SKM-1 treated with dmso at 0.1 percent for 144 hours (cell line): ENCODE results near the gene ASPM.
"Not testable (repeated sequence)": the region's sequence is repeated elsewhere in the genome, so short reads cannot be mapped to it uniquely, and the experiment has no call there.

Experiments
- DNase-seq: peaks from one replicate; lab custom pipeline; 2025; ENCODE audit not compliant: unreplicated experiment; lab: John Stamatoyannopoulos, UW

The ASPM gene

GRCh38 chr1:197145446-197146024 is 934 bp downstream of the ASPM start:
- no peak for DNase-seq

GRCh38 chr1:197144570-197145325 is 1.7 kb downstream of the ASPM start:
- no peak for DNase-seq

- DNase-seq: no peak
Observed at GRCh38 chr1:197143276-197143675, 3.2 kb downstream of the ASPM start.

- DNase-seq: no peak
Observed at GRCh38 chr1:197141575-197141974, 4.9 kb downstream of the ASPM start.

- no peak for DNase-seq
Observed at GRCh38 chr1:197140121-197140520, 6.3 kb downstream of the ASPM start.

- no peak for DNase-seq
Observed at GRCh38 chr1:197139169-197139568, 7.3 kb downstream of the ASPM start.

GRCh38 chr1:197137322-197137721 is 9.1 kb downstream of the ASPM start:
- no peak for DNase-seq

GRCh38 chr1:197130677-197131304 is 15.7 kb downstream of the ASPM start:
- no peak for DNase-seq

GRCh38 chr1:197129698-197130097 is 16.8 kb downstream of the ASPM start:
- DNase-seq: no peak

GRCh38 chr1:197127246-197127912 is 19.1 kb downstream of the ASPM start:
- no peak for DNase-seq

GRCh38 chr1:197126691-197127090 is 19.8 kb downstream of the ASPM start:
- no peak for DNase-seq

GRCh38 chr1:197124376-197124775 is 22.1 kb downstream of the ASPM start:
- no peak for DNase-seq

GRCh38 chr1:197116156-197116555 is 30.3 kb downstream of the ASPM start:
- no peak for DNase-seq

GRCh38 chr1:197106869-197107268 is 39.6 kb downstream of the ASPM start:
- DNase-seq: no peak

- DNase-seq: no peak
Observed at GRCh38 chr1:197103300-197103699, 43.2 kb downstream of the ASPM start.

- DNase-seq: no peak
Observed at GRCh38 chr1:197101978-197102377, 44.5 kb downstream of the ASPM start.

- no peak for DNase-seq
Observed at GRCh38 chr1:197100677-197101076, 45.8 kb downstream of the ASPM start.

GRCh38 chr1:197099444-197099843 is 47.0 kb downstream of the ASPM start:
- no peak for DNase-seq

GRCh38 chr1:197096971-197097370 is 49.5 kb downstream of the ASPM start:
- DNase-seq: not testable (repeated sequence)

- no peak for DNase-seq
Observed at GRCh38 chr1:197096137-197096536, 50.3 kb downstream of the ASPM start.

GRCh38 chr1:197093226-197093885 is 53.1 kb downstream of the ASPM start:
- no peak for DNase-seq
